ENCODE measurements around the gene FMOD.

FMOD gene

GRCh38 chr1:203360547-203361185 is 9.7 kb upstream of the FMOD start:
- no peak for DNase-seq

GRCh38 chr1:203359010-203359571 is 8.2 kb upstream of the FMOD start:
- DNase-seq: no peak

GRCh38 chr1:203354246-203354645 is 3.3 kb upstream of the FMOD start:
- DNase-seq: no peak

- DNase-seq: no peak
These were observed 2.6 kb upstream of the FMOD start for GRCh38 chr1:203353486-203353885.

GRCh38 chr1:203349773-203350524 is 973 bp downstream of the FMOD start:
- DNase-seq: no peak

GRCh38 chr1:203349166-203349565 is 1.8 kb downstream of the FMOD start:
- DNase-seq: no peak

- no peak for DNase-seq
These were observed 4.2 kb downstream of the FMOD start for GRCh38 chr1:203346769-203347102.

GRCh38 chr1:203346060-203346768 is 4.7 kb downstream of the FMOD start:
- no peak for DNase-seq

GRCh38 chr1:203343956-203344754 is 6.8 kb downstream of the FMOD start:
- no peak for DNase-seq

- peak; percentile 37 to 38 for DNase-seq
These were observed 8.6 kb downstream of the FMOD start for GRCh38 chr1:203342192-203342940.

- DNase-seq: peak; percentile 79 to 82
These were observed 10.7 kb downstream of the FMOD start for GRCh38 chr1:203340112-203340790.

GRCh38 chr1:203338335-203339036 is 12.4 kb downstream of the FMOD start:
- peak; percentile 25 to 32 for DNase-seq

GRCh38 chr1:203336097-203336496 is 14.8 kb downstream of the FMOD start:
- DNase-seq: no peak

- DNase-seq: no peak
These were observed 15.4 kb downstream of the FMOD start for GRCh38 chr1:203335503-203335902.

GRCh38 chr1:203331224-203331623 is 19.7 kb downstream of the FMOD start:
- no peak for DNase-seq

- DNase-seq: peak; percentile 85
These were observed 22.2 kb downstream of the FMOD start for GRCh38 chr1:203328714-203329122.

- peak; percentile 79 to 92 for DNase-seq
These were observed 23.1 kb downstream of the FMOD start for GRCh38 chr1:203327684-203328457.

GRCh38 chr1:203326830-203327683 is 23.9 kb downstream of the FMOD start:
- DNase-seq: peak; percentile 93 to 95
